ENCODE results near the gene VAV3.
"Not testable (repeated sequence)": the region's sequence is repeated elsewhere in the genome, so short reads cannot be mapped to it uniquely, and the experiment has no call there.

Gene VAV3

DNA sequence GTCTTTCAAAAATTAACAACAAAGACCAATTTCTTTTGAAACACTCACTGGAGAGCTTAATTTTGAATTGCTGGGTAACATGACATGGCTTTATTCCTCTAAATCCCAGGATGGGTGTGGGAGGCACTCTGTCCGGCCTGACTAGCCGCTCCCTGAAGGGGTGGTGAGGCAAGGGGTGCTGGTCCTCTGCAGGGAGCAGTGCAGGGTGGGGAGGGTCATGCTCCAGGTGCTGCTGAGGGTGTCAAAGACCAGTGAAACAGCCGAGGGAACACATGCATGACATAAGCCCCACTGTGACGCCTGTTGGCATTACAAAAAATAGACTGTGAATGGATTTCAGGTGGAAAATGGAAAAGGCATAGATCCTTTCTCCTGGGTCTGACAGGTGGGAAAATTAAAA is 223.7 kb downstream of the VAV3 start:
- no peak for DNase-seq (ENCODE audit: low read depth, low spot score)

- no peak for DNase-seq (ENCODE audit: low read depth, low spot score)
Measured at GRCh38 chr1:107740579-107740978, 224.4 kb downstream of the VAV3 start.

DNA sequence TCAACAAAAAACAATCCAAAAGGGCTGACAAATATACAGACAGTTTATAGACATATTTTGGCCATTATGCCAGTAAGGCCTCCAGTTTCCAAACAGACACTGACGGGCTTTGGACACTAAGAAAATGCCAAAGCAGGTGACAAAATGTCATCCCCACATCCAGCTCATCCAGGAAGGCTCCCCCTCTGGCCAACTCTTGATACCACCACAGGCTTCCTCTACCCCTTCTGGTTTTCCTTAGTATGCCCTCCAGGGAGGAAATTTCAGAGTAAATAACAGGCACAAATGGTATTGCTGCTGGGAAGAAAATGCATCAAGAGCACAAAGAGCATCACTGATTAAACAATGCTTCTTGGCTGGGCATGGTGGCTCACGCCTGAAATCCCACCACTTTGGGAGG is 225.3 kb downstream of the VAV3 start:
- no peak for DNase-seq (ENCODE audit: low read depth, low spot score)

GRCh38 chr1:107739201-107739600 is 225.8 kb downstream of the VAV3 start:
- DNase-seq (ENCODE audit: low read depth, low spot score) = no peak

DNA sequence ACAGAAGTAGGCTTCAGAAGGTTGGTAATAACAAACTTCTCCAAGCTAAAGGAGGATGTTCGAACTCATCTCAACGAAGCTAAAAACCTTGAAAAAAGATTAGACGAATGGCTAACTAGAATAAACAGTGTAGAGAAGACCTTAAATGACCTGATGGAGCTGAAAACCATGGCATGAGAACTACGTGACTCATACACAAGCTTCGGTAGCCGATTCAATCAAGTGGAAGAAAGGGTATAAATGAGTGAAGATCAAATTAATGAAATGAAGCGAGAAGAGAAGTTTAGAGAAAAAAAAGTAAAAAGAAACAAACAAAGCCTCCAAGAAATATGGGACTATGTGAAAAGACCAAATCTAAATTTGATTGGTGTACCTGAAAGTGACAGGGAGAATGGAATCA is 231.6 kb downstream of the VAV3 start:
- not testable (repeated sequence) for DNase-seq (ENCODE audit: low read depth, low spot score)

- no peak for DNase-seq (ENCODE audit: low read depth, low spot score)
Measured at GRCh38 chr1:107727866-107728265, 237.1 kb downstream of the VAV3 start.

- DNase-seq (ENCODE audit: low read depth, low spot score) = no peak
Measured at GRCh38 chr1:107726860-107727259, 238.1 kb downstream of the VAV3 start.

DNA sequence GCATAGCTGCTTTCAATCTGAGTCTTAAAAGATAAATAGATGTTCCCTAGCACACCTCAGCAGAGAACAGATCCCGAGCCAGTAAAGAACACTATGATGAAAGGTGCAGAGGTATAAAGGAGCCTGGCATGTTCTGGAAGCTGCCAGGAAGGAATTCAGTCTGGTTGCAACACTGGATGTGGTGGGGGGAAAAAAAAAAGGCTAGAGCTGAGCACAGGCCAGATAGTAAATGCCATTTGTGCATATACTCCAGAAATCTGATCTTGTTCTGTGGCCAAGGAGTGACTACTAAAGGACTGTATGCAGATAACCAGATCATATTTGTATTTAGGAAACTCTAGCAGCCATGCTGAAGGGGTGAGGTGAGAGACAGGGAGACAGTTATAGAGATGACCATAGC is 240.3 kb downstream of the VAV3 start:
- no peak for DNase-seq (ENCODE audit: low read depth, low spot score)

DNA sequence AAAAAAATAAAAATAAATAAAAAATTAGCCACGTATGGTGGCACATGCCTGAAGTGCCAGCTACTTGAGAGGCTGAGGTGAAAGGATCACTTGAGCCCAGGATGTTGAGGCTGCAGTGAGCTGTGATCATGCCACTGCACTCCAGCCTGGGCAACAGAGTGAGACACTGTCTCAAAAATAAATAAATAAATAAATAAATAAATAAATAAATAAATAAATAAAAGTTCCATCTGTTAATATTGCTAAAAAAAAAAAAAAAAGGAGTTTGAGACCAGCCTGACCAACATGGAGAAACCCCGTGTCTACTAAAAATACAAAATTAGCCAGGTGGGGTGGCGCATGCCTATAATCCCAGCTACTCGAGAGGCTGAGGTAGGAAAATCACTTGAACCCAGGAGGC is 244.8 kb downstream of the VAV3 start:
- DNase-seq (ENCODE audit: low read depth, low spot score) = not testable (repeated sequence)

DNA sequence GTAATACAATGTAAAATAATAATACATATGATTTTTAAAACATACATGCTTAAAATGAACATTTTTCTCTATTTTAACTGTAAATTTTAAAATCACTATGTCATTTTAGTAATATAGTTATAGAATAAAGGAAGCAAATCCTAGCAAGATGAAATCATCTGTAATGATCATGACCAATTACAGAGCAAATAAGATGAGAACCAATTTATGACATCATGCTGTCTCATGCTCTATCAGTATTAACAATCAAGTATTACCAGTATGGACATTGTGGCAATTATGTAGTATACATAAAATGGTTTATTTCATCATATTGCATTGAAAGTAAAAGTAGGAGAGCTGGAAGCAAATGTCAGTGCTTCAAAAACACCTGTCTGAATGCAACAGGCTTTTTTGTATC is 255.0 kb downstream of the VAV3 start:
- no peak for DNase-seq (ENCODE audit: low read depth, low spot score)

- no peak for DNase-seq (ENCODE audit: low read depth, low spot score)
Measured at GRCh38 chr1:107707111-107707510, 257.9 kb downstream of the VAV3 start.

DNA sequence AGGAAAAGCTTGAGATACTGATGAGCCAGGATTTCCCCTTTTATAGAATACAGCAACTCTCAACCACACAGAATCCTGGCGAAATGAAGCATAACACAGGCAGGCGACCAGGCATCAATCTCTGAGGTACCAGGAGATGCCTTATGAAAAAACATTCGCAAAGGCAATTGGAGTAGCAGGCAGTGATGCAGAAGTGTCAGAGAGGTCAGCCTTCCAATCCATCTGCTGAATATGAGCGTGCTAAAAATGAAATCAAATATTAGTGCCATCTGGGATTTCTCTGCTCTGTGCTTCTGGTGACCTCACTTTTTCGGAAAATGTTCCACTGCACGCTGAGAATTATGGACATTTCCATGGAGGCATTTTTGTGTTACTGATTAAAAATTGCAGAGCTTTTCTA is 258.8 kb downstream of the VAV3 start:
- DNase-seq (ENCODE audit: low read depth, low spot score) = no peak

DNA sequence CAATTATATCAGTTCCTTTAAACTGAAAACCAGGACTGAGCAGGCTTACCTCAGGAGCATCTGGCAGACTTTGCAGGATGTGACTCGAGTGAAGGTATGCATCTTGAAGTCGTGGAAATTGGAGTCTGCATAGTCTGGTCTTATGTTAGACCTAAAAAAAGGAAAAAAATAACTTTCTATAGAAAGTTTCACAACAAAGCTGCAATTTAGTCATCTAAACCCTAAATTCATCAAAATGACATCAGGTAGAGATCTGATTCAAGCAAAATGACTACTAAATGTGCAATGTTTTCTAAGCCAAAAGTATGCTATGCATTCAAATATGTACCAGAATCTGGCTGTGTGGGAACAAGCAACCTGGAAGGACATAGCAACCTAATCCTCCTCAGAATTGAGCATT is 260.1 kb downstream of the VAV3 start:
- DNase-seq (ENCODE audit: low read depth, low spot score) = no peak

DNA sequence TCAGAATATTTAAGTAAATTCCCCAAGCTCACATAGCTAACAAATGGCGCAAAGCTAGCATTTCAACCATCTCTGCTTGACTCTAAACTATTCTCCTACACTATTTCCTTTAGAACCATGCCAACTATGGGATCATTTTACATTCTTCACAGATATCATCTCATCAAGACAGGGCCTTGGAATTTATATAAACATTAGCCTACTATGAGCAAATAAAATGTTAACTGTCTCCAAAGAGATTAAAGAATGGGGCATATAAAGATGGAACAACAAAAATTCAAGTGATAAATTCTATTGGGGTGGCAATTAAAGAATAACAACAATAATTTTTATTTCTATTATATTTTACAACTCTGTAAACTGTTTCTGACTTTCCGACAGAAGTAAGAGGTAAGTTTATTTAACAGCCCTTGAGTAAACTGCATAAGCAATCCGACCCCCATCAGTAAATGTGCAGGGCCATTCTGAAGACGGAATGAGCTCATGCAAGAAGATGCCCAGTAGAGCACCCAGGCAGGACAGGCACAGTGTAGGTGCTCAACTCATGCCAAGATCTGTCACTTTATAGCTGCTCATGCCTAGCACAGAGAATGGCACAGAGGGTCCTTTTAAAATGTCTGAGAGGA is 261.9 kb downstream of the VAV3 start:
- no peak for DNase-seq (ENCODE audit: low read depth, low spot score)

DNA sequence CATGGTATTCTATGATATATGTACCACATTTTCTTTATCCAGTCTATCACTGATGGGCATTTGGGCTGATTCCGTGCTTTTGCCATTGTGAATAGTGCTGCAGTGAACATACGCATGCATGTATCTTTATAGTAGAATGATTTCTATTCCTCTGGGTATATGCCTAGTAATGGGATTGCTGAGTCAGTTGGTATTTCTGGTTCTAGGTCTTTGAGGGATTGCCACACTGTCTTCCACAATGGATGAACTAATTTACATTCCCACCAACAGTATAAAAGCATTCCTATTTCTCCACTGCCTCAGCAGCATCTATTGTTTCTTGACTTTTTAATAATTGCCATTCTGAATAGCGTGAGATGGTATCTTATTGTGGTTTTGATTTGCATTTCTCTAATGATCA is 264.3 kb downstream of the VAV3 start:
- DNase-seq (ENCODE audit: low read depth, low spot score) = not testable (repeated sequence)

DNA sequence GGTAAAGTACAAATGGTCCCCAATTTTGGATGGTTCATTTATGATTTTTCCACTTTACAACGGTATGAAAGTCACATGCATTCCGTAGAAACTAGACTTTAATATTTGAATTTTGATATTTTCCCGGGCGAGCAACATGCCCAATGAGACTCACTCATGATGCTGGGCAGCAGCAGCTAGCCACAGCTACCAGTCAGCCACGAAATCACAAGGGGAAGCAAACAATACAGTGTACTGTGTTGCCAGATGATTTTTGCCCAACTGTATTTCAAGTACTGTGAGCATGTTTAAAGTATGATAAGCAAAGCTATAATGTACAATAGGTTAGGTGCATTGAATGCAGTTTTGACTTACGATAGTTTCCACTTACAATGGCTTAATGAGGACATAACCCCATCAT is 266.8 kb downstream of the VAV3 start:
- no peak for DNase-seq (ENCODE audit: low read depth, low spot score)

- no peak for DNase-seq (ENCODE audit: low read depth, low spot score)
Measured at GRCh38 chr1:107695341-107695740, 269.6 kb downstream of the VAV3 start.

- no peak for DNase-seq (ENCODE audit: low read depth, low spot score)
Measured at GRCh38 chr1:107692580-107693345, 272.2 kb downstream of the VAV3 start.

GRCh38 chr1:107691540-107691939 is 273.4 kb downstream of the VAV3 start:
- no peak for DNase-seq (ENCODE audit: low read depth, low spot score)

- DNase-seq (ENCODE audit: low read depth, low spot score) = no peak
Measured at GRCh38 chr1:107690491-107690890, 274.5 kb downstream of the VAV3 start.

DNA sequence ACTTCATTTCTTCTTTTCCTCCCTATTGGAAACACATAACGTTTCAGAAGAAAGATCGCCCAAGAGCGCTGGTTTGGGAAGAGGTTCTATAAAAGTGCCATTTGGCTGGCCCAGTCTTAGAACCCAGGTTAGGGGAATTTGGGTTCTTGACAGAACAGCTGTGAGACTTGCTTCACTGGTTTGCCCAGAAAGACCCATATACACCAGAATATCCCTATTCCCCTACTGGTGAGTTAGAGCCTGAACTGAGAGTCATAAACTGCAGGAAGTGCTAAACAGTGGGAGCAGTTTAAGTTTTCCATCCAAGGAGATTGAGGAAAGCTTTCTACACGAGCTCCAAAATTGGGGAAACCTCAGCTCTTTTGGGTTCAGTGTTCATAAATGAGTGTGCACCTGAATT is 275.2 kb downstream of the VAV3 start:
- DNase-seq (ENCODE audit: low read depth, low spot score) = no peak

DNA sequence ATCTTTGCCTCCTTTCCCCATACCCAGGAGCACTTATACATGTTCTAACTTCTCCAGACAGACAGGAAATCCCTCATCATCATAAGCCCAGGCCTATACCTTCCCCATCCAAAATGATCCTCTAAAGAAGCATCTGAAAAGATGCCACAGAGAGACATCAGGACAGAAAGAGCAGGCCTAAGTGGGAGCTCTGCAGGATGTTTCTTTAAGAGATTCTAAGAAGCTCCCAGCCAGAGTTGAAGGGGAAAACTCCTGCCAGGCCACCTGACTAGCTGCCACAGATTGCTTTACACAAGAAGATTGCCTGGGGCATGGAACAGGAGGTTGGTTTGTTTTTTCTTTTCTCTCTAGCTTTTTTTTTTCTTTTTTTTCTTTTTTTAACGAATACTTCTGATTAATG is 275.8 kb downstream of the VAV3 start:
- no peak for DNase-seq (ENCODE audit: low read depth, low spot score)
